Measurements from ENCODE around the gene L3MBTL4.

L3MBTL4 gene

GRCh38 chr18:6367208-6367607 is 47.5 kb downstream of the L3MBTL4 start:
- no peak for DNase-seq

- no peak for DNase-seq
Measured at GRCh38 chr18:6366776-6367175, 47.9 kb downstream of the L3MBTL4 start.

DNA sequence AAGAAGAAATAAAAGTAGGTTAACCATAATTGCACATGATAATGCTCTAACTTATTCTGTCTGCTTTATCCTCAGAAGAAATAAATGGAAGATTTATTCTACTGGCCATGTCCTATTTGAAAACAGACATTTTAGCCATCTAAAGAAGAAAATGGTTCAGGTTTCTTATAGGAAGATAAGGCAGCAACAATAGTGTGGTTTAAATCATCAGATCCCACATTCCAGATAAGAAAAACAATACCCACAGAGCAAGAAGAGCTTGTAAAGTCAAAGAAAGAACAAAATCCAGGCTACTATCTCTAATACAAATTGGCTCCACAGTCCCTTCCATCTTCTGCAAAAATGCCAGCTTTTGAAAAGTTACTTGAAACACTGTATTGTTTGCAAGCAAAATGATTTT is 49.3 kb downstream of the L3MBTL4 start:
- no peak for DNase-seq

- no peak for DNase-seq
Measured at GRCh38 chr18:6363216-6363615, 51.5 kb downstream of the L3MBTL4 start.

- DNase-seq = no peak
Measured at GRCh38 chr18:6362559-6363129, 52.1 kb downstream of the L3MBTL4 start.

DNA sequence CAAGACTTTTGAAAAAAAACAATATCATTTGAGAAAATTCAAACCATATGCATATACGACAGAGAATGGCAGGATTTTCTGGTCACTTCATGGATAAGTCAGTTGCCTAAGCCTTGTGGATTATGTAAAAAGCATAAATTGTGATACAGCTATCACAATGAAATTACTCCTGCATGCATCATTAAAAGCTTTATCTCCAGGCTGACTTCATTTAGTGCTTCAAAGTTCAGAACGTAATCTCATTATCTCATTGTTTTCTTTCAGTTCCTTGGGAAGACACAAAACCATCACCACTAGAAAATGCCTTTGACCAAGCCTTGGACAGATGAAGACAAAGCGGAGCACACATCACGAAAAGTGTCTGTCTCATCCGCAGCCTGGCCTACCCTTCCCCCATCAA is 57.0 kb downstream of the L3MBTL4 start:
- no peak for DNase-seq

GRCh38 chr18:6355789-6356589 is 58.7 kb downstream of the L3MBTL4 start:
- no peak for DNase-seq

DNA sequence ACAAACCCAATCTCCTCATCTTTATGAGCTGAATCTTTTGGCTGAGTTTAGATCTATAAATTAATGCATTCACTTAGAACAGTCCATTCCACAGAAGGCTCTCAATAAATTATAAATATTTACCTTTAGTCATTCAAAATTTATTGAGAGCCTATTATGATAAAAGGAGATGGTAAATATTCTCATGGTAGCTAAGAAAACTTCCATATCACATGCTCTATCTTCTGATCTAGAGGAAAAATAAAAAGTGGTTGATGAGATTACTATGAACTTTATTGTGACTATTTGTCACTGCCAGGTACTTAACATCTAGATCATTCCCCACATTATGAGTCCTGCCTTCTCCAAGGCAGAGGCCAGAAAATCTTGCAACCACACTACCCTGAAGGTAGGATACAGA is 62.4 kb downstream of the L3MBTL4 start:
- DNase-seq = no peak

DNA sequence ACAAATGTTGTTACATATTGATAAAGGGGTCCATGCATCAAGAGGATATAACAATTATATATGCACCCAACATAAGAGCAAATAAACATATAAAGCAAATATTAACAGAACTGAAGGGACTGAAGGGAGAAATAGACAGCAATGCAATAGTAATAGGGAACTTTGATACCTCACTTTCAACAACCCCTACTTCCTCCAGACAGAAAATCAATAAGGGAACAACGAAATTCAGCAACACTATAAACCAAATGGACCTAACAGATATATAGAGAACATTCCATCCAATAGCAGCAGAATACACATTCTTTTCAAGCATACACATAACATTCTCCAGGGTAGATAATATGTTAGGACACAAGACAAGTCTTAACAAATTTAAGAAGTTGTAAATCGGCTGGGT is 71.7 kb downstream of the L3MBTL4 start:
- DNase-seq = no peak

- no peak for DNase-seq
Measured at GRCh38 chr18:6341709-6342108, 73.0 kb downstream of the L3MBTL4 start.

DNA sequence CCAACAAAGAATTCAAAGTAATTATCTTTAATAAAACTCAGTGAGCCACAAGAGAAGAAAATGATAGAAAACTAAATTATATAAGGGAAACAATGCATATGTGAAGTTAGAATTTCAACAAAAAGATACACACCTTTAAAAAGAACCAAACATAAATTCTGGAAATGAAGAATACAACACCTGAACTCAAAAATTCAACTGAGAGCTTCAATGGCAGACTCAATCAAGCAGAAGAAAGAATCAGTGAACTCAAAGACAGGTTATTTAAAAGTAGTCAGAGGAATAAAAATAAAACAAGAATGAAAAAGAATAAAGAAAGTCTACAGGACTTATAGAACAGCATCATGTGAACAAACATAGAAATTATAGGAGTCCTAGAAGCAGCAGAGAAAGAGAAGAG is 73.4 kb downstream of the L3MBTL4 start:
- DNase-seq = no peak

GRCh38 chr18:6340121-6340520 is 74.6 kb downstream of the L3MBTL4 start:
- no peak for DNase-seq

- no peak for DNase-seq
Measured at GRCh38 chr18:6336239-6336638, 78.5 kb downstream of the L3MBTL4 start.

DNA sequence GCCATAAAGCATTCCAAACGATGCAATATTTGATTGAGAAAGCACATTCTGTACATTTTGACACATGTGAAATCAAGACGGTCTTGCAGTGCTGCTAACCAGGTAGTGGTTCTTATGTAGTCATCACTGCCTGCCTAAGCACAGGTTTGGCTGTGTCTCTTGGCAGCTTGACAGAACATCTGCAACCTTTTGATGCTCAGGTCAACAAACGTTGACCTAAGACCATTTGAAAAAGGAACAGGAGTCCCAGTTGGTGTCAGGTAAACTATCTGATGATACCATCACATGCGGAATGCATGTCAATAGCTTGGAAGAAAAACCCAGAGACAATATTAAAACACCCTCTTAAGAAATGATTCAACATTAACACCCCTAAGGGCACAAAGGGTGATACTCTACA is 80.7 kb downstream of the L3MBTL4 start:
- DNase-seq = no peak

GRCh38 chr18:6331872-6332271 is 82.8 kb downstream of the L3MBTL4 start:
- no peak for DNase-seq

- no peak for DNase-seq
Measured at GRCh38 chr18:6330786-6331185, 83.9 kb downstream of the L3MBTL4 start.

GRCh38 chr18:6328621-6329010 is 86.1 kb downstream of the L3MBTL4 start:
- DNase-seq = no peak

DNA sequence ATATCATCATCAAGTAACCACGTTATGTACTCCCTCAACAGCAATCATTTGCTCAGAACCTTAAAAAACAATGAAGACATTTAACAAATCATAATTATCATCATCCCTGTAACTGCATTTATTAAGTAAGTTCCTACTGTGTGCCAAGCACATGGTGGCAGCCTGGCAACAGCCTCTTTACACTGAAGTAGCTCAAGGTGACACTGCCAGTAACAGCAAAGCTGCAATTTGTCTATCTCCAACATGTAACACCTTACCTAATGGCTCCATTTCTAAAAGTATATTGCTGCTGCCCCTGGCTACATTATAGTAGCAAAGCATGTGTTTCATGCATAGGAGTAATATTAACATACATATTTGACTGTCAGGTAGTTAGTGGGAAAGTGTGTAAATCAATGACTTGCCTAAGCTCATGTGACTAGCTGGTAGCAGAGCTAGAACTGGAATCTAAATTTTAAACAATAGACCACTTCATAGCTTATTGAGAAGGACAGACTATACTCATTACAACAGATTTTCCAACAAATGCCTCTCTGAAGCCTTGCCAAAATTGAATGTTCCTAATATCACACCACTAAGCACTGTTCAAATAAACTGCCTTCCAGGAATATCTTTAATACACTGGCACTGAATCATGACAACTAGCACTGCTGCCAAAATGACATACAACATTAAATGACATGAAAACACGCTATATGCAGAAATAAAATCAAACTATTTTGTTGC is 86.7 kb downstream of the L3MBTL4 start:
- no peak for DNase-seq

DNA sequence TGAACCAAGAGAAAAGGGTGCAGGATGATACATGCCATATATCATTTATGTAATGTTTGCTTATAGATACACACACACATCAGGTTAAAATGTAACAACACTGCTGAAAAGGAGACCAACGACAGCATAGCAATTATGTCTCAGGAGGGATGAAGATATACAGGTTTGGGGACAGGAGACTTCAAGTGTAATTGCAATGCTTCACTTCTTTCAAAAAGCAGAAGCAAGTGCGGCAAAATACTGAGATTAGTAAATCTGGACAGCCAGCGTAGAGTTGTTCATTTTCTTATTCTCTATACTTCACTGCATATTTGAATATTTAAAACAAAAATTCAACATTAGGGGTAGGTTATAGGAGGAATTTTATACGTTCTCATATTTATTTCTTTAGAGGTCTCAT is 87.2 kb downstream of the L3MBTL4 start:
- DNase-seq = no peak

DNA sequence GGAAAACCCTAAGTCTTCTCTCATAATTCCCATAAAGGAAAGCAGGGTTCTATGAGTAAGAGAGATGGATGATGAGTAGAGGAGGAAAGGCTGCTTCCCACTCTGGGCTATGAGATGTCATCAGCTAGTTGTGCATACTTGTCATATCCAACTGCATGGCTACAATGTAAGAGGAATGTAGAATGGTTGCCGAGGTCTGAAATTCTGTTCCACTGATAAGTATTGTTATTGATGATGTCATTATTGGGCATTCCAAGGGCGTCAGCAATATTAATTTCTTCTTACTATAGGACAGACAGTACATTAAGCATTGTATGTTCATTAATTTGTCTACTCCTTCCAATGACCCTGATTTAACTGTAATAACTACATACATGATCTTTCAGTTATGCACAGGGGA is 88.1 kb downstream of the L3MBTL4 start:
- DNase-seq = no peak

GRCh38 chr18:6323319-6323889 is 91.3 kb downstream of the L3MBTL4 start:
- no peak for DNase-seq
